Measurements from ENCODE around the gene PHLPP1.

DNA sequence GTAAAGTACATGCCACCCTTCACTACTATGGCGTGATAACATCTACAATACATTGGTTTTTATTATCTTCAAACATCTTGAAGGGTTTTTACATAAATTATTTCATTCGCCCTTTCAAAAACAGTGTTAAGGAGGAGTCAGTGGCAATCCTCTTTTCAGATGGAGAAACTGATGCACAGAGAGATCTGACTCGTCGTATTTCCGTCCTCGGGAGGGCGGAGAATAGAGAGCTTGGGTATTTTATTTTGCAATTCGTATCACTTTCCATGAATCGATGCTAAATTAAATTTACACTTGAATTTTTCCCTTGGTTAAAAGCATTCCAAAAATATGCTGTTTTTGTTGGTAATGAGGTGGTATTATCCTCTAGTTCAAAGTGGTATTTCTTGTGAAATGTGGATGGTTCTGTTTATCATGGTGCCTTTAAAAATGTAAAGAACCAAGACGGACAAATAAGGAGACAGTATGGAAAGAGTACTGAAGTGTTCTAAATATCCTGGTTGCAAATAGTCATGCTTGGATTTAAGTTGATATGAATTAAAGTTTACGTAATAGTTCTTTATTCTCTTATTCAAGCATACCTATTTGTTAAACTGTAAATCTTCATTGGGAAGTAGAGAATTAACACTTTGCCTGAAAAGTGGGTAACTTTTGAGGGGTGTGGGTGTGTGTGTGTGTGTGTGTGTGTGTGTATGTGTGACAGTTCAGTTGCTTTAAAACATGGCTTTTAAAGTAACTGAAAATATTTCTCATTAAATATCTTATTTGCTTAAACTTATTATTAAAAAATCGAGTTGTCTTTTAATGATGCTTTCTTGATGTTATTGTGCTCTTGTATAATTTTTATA is 5.6 kb downstream of the PHLPP1 start:
- TF ChIP-seq POLR2A (IDR thresholded peaks at IDR 0.05): no peak
- TF ChIP-seq, protein P1, sequence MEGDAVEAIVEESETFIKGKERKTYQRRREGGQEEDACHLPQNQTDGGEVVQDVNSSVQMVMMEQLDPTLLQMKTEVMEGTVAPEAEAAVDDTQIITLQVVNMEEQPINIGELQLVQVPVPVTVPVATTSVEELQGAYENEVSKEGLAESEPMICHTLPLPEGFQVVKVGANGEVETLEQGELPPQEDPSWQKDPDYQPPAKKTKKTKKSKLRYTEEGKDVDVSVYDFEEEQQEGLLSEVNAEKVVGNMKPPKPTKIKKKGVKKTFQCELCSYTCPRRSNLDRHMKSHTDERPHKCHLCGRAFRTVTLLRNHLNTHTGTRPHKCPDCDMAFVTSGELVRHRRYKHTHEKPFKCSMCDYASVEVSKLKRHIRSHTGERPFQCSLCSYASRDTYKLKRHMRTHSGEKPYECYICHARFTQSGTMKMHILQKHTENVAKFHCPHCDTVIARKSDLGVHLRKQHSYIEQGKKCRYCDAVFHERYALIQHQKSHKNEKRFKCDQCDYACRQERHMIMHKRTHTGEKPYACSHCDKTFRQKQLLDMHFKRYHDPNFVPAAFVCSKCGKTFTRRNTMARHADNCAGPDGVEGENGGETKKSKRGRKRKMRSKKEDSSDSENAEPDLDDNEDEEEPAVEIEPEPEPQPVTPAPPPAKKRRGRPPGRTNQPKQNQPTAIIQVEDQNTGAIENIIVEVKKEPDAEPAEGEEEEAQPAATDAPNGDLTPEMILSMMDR (IDR thresholded peaks at IDR 0.05): no peak
